BE2C (cell line): ENCODE data around the gene AMFR.

ENCODE experiments used
- DNase-seq: peaks from one replicate; pipeline ENCODE4 v3.0.0-alpha.2; 2020
- H3K27me3 ChIP-seq: fragments of 250-450 bp; sonication (Bioruptor Pico); 2 replicates; pipeline ENCODE4 v1.5.1; 2020; ENCODE audit warnings: mild to moderate bottlenecking
- H3K36me3 ChIP-seq: fragments of 250-450 bp; sonication (Bioruptor Pico); 2 replicates; pipeline ENCODE4 v1.5.1; 2020; ENCODE audit warnings: mild to moderate bottlenecking
- H3K4me1 ChIP-seq: fragments of 250-450 bp; sonication (Bioruptor Pico); 2 replicates; pipeline ENCODE4 v1.5.1; 2020
- H3K4me3 ChIP-seq: 2 replicates; pipeline ENCODE4 v1.5.1; 2011; ENCODE audit warnings: low read depth, low read length
- H3K9me3 ChIP-seq: fragments of 250-450 bp; sonication (Bioruptor Pico); 2 replicates; pipeline ENCODE4 v1.5.1; 2020
- CTCF ChIP-seq: IDR thresholded peaks from 2 replicates; pipeline ENCODE4 v1.5.1; 2012; ENCODE audit warnings: mild to moderate bottlenecking, low read depth, low read length

Gene AMFR

GRCh38 chr16:56409195-56409594 is 16.1 kb downstream of the AMFR start:
- no peaks in the 10 kb centered on the region for H3K9me3 ChIP-seq
- peaks cover 11% of the 10 kb centered on the region for H3K36me3 ChIP-seq
- H3K27me3 ChIP-seq, result no peaks in the 10 kb centered on the region
- no peak for DNase-seq
- H3K4me1 ChIP-seq, result no peaks in the 10 kb centered on the region
- H3K4me3 ChIP-seq, result no peak overlapping the region
- TF ChIP-seq CTCF, result no peak

- no peaks in the 10 kb centered on the region for H3K4me1 ChIP-seq
- no peak overlapping the region for H3K4me3 ChIP-seq
- no peaks in the 10 kb centered on the region for H3K9me3 ChIP-seq
- no peak for TF ChIP-seq CTCF
- no peak for DNase-seq
- H3K36me3 ChIP-seq, result peaks cover 12% of the 10 kb centered on the region
- no peaks in the 10 kb centered on the region for H3K27me3 ChIP-seq
Measured at GRCh38 chr16:56408379-56409098, 16.8 kb downstream of the AMFR start.

- TF ChIP-seq CTCF, result no peak
- DNase-seq, result no peak
- Histone ChIP-seq H3K9me3 (no peaks in the 10 kb centered on the region), H3K4me3 (no peak overlapping the region), H3K4me1 (no peaks in the 10 kb centered on the region), H3K36me3 (peaks cover 23% of the 10 kb centered on the region), H3K27me3 (no peaks in the 10 kb centered on the region)
Measured at GRCh38 chr16:56405977-56406672, 19.2 kb downstream of the AMFR start.

- peaks cover 33% of the 10 kb centered on the region for H3K36me3 ChIP-seq
- DNase-seq, result peak; percentile 55
- no peak overlapping the region for H3K4me3 ChIP-seq
Measured at GRCh38 chr16:56401482-56401881, 23.9 kb downstream of the AMFR start.

GRCh38 chr16:56400458-56400857 is 24.9 kb downstream of the AMFR start:
- DNase-seq, result no peak
- H3K9me3 ChIP-seq, result no peaks in the 10 kb centered on the region
- H3K4me3 ChIP-seq, result no peak overlapping the region
- H3K27me3 ChIP-seq, result no peaks in the 10 kb centered on the region
- peaks cover 33% of the 10 kb centered on the region for H3K36me3 ChIP-seq
- no peaks in the 10 kb centered on the region for H3K4me1 ChIP-seq
- no peak for TF ChIP-seq CTCF

More at GRCh38 chr16:56401482-56401881, 23.9 kb downstream of the AMFR start:
- Histone ChIP-seq H3K4me1 (no peaks in the 10 kb centered on the region), H3K27me3 (no peaks in the 10 kb centered on the region), H3K9me3 (no peaks in the 10 kb centered on the region)
- TF ChIP-seq CTCF, result peak; percentile 65

GRCh38 chr16:56399486-56399885 is 25.9 kb downstream of the AMFR start:
- Histone ChIP-seq H3K4me3 (no peak overlapping the region), H3K36me3 (peaks cover 28% of the 10 kb centered on the region), H3K27me3 (no peaks in the 10 kb centered on the region), H3K9me3 (no peaks in the 10 kb centered on the region), H3K4me1 (no peaks in the 10 kb centered on the region)
- no peak for DNase-seq
- TF ChIP-seq CTCF, result no peak
